Activated CD4-positive, alpha-beta memory T cell treated with anti-CD3 and anti-CD28 coated beads, Interleukin-2, amount 10 ng/mL, durations not matched to agents 7 days and 5 days (primary cell): ENCODE results near the gene SEBOX. TPM values are rescaled to one million over a fixed set of nuclear protein-coding genes. Genes with fewer than 3 reads are reported as not detected.
"Not testable (repeated sequence)": the region's sequence is repeated elsewhere in the genome, so short reads cannot be mapped to it uniquely, and the experiment has no call there.

Experiments used
- CTCF ChIA-PET: fragments of 350-600 bp; sonication (Branson Sonifier 250); formaldehyde crosslinking; loops from one replicate; lab custom pipeline; 2021; ENCODE audit warnings: antibody characterized with exemption, inconsistent platforms; lab: Charles Lee
- POLR2A ChIA-PET: fragments of 350-600 bp; sonication (Branson Sonifier 250); formaldehyde crosslinking; loops from one replicate; lab custom pipeline; 2021; ENCODE audit warnings: antibody characterized with exemption; lab: Charles Lee
- DNase-seq: peaks from one replicate; pipeline ENCODE4 v3.0.0-alpha.2; 2020
- H3K27ac Mint-ChIP-seq: one replicate; pipeline ENCODE4 v1.8.0; 2021; ENCODE audit warnings: mild to moderate bottlenecking, mixed read lengths
- H3K27me3 Mint-ChIP-seq: one replicate; pipeline ENCODE4 v1.8.0; 2021; ENCODE audit warnings: mixed read lengths
- H3K36me3 Mint-ChIP-seq: one replicate; pipeline ENCODE4 v1.8.0; 2021; ENCODE audit warnings: low read depth, mixed read lengths
- H3K4me1 Mint-ChIP-seq: one replicate; pipeline ENCODE4 v1.8.0; 2021; ENCODE audit warnings: mixed read lengths
- H3K4me3 Mint-ChIP-seq: one replicate; pipeline ENCODE4 v1.8.0; 2021; ENCODE audit warnings: mild to moderate bottlenecking, mixed read lengths
- H3K9me3 Mint-ChIP-seq: one replicate; pipeline ENCODE4 v1.8.0; 2021; ENCODE audit warnings: mixed read lengths
- total RNA-seq, 2 experiments: library from RNA; stranded (reverse); gene quantifications; one replicate each; pipeline ENCODE4 v1.2.3, GENCODE V29; 2021

The SEBOX gene
- total RNA-seq, 2 experiments from 2014 or later, result not detected

GRCh38 chr17:28343491-28343932, 21.5 kb downstream of the SEBOX start:
- POLR2A ChIA-PET, result interaction anchor here (2.8 to 5.8 kb wide), 2 partner anchors 8 to 14 kb away, joined by 19 to 35 read pairs; partner anchors contain the start of genes IFT20, POLDIP2 and TNFAIP1
- H3K4me1 Mint-ChIP-seq, result peaks cover 2% of the 10 kb centered on the region
- no peaks in the 10 kb centered on the region for H3K27me3 Mint-ChIP-seq
- H3K27ac Mint-ChIP-seq, result no peak overlapping the region
- no peaks in the 10 kb centered on the region for H3K9me3 Mint-ChIP-seq
- peaks cover 65% of the 10 kb centered on the region for H3K36me3 Mint-ChIP-seq
- H3K4me3 Mint-ChIP-seq, result no peak overlapping the region
- no peak for DNase-seq
- CTCF ChIA-PET, result no interaction called here

- CTCF ChIA-PET, result no interaction called here
- Mint-ChIP-seq H3K27me3 (no peaks in the 10 kb centered on the region), H3K36me3 (peaks cover 61% of the 10 kb centered on the region), H3K4me3 (no peak overlapping the region), H3K4me1 (peaks cover 12% of the 10 kb centered on the region), H3K9me3 (no peaks in the 10 kb centered on the region), H3K27ac (no peak overlapping the region)
- DNase-seq, result no peak
- POLR2A ChIA-PET, result interaction anchor here (2.8 kb wide), 1 partner anchor 15 kb away, joined by 19 read pairs; the partner anchor contains the start of gene POLDIP2
These were observed 22.7 kb downstream of the SEBOX start for GRCh38 chr17:28342313-28342712.

DNA sequence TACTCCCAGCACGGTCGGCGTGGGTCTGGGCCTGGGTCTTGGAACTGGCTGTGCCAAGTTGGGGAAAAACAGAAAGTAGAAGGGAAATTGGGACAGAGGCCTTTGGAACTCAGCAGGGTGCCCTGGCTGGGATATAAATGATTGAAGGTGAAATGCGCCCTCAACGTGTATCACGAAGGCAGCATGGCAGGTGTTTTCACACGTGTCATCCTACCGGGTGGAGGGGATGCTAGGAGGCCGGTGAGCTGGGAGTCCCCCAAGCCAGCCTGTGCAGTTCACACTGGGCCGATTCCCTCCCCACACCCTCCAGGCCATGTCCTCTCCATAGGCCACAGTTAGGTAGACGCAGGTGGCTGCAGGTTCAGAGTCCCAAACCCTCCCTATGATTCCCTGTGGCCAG, 23.5 kb downstream of the SEBOX start:
- Mint-ChIP-seq H3K36me3 (peaks cover 56% of the 10 kb centered on the region), H3K4me1 (peaks cover 20% of the 10 kb centered on the region), H3K9me3 (no peaks in the 10 kb centered on the region), H3K4me3 (no peak overlapping the region), H3K27ac (no peak overlapping the region), H3K27me3 (no peaks in the 10 kb centered on the region)
- no peak for DNase-seq
- CTCF ChIA-PET, result no interaction called here
- POLR2A ChIA-PET, result interaction anchor here (2.8 kb wide), 1 partner anchor 16 kb away, joined by 19 read pairs; the partner anchor contains the start of gene POLDIP2

DNA sequence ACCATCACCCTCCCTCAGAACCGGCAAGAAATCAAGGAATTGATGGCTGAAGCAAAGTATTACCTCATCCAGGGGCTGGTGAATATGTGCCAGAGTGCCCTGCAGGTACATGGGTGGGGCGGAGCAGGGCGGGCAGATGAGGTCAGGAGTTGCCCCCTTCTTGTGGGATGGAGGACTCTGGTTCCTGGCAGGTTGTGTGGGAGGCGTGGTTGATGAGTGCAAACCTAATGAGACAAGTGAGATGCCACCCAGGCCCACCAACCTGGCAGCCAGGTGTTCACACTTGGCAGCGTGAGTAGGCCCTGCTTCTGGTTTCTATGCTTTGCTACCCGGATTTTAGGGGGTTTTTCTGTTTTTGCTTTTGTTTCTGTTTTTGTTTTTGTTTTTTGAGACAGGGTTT, 24.6 kb downstream of the SEBOX start:
- Mint-ChIP-seq H3K36me3 (peaks cover 48% of the 10 kb centered on the region), H3K4me3 (no peak overlapping the region), H3K4me1 (peaks cover 24% of the 10 kb centered on the region), H3K27me3 (no peaks in the 10 kb centered on the region), H3K9me3 (no peaks in the 10 kb centered on the region), H3K27ac (no peak overlapping the region)
- DNase-seq, result no peak
- CTCF ChIA-PET, result no interaction called here
- POLR2A ChIA-PET, result no interaction called here

DNA sequence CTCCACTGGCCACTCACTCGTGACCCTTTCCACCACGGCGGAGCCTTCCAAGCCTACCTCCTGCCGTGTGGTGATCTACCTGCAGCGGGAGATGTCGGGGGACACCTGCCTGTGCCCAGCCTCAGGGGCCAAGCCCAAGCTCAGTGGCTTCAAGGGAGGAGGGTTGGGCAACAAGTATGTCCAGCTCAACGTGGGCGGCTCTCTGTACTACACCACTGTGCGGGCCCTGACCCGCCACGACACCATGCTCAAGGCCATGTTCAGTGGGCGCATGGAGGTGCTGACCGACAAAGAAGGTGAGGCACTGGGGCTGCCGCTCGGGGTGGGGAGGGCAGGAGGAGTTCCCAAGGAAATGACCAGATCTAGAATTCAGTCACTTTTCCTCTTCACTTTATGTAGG, 25.6 kb downstream of the SEBOX start:
- no peaks in the 10 kb centered on the region for H3K27me3 Mint-ChIP-seq
- peaks cover 45% of the 10 kb centered on the region for H3K36me3 Mint-ChIP-seq
- ChIA-PET CTCF (interaction anchor here (0.7 kb wide), 1 partner anchor 48 kb away, joined by 3 read pairs; no protein-coding TSS in a partner anchor), POLR2A (no interaction called here)
- no peak overlapping the region for H3K27ac Mint-ChIP-seq
- no peak overlapping the region for H3K4me3 Mint-ChIP-seq
- H3K4me1 Mint-ChIP-seq, result peaks cover 32% of the 10 kb centered on the region
- H3K9me3 Mint-ChIP-seq, result no peaks in the 10 kb centered on the region
- no peak for DNase-seq

GRCh38 chr17:28338769-28339212, 26.2 kb downstream of the SEBOX start:
- DNase-seq, H3K9me3 Mint-ChIP-seq, H3K4me3 Mint-ChIP-seq, H3K27ac Mint-ChIP-seq, H3K27me3 Mint-ChIP-seq: not testable (repeated sequence)
- H3K4me1 Mint-ChIP-seq, result peaks cover 38% of the 10 kb centered on the region
- POLR2A ChIA-PET, result interaction anchor here (1.6 to 2.1 kb wide), 2 partner anchors 8 to 18 kb away, joined by 4 to 13 read pairs; partner anchors contain the start of gene POLDIP2
- CTCF ChIA-PET, result interaction anchor here (0.7 kb wide), 1 partner anchor 48 kb away, joined by 3 read pairs; no protein-coding TSS in a partner anchor
- peaks cover 38% of the 10 kb centered on the region for H3K36me3 Mint-ChIP-seq

DNA sequence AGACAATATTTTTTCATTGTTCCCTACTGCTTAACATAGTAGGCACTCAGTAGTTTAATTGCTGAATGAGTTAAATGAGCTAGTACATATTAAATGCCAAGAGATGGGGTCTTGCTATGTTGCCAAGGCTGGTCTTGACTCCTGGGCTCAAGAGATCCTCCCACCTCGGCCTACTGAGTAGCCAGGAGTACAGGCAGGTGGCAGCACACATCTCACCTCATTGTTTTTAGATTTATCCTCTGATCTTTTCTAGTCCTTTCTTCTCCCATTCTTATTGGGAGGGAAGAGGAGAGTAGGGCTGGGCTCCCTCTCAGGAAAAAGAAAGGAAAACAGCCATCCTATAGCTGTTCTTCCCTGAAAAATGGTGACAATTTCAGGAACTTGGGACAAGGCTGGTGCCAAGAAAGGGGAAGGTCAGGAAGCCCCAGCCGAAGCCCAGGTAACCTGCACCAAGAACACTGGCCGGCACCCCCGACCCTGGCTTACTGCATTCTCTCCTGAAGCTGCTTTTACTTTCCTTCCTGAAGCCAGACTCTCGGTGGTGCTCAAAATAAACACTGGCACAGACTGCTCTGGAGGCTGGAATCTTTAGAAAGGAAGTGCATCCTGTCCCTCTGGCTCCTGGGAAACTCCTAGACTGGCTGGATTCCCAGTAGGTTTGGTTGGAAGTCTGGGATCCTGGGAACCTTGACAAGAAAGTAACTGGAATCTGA, 26.8 kb downstream of the SEBOX start:
- peaks cover 35% of the 10 kb centered on the region for H3K36me3 Mint-ChIP-seq
- ChIA-PET CTCF (interaction anchor here (3.2 kb wide), 1 partner anchor 78 kb away, joined by 13 read pairs; no protein-coding TSS in a partner anchor), POLR2A (interaction anchor here (1.6 to 2.1 kb wide), 2 partner anchors 9 to 19 kb away, joined by 4 to 13 read pairs; partner anchors contain the start of gene POLDIP2)
- no peaks in the 10 kb centered on the region for H3K27me3 Mint-ChIP-seq
- peaks cover 41% of the 10 kb centered on the region for H3K4me1 Mint-ChIP-seq
- no peak overlapping the region for H3K27ac Mint-ChIP-seq
- no peaks in the 10 kb centered on the region for H3K9me3 Mint-ChIP-seq
- DNase-seq, result no peak
- H3K4me3 Mint-ChIP-seq, result peak overlapping the region; percentile 98

- peak; percentile 35 for DNase-seq
- H3K27me3 Mint-ChIP-seq, result no peaks in the 10 kb centered on the region
- ChIA-PET CTCF (interaction anchor here (0.7 to 3.9 kb wide), 11 partner anchors 11 to 529 kb away, joined by 3 to 36 read pairs (median 3); partner anchors contain the start of genes ALDOC, LYRM9, POLDIP2 and RPL23A), POLR2A (interaction anchor here (0.8 to 3.8 kb wide), 18 partner anchors 10 to 1043 kb away, joined by 3 to 91 read pairs (median 7); partner anchors contain the start of genes PHF12, PIGS, POLDIP2 and SARM1)
- H3K4me1 Mint-ChIP-seq, result peaks cover 46% of the 10 kb centered on the region
- peak overlapping the region; percentile 98 for H3K4me3 Mint-ChIP-seq
- peak overlapping the region; percentile 95 for H3K27ac Mint-ChIP-seq
- H3K36me3 Mint-ChIP-seq, result peaks cover 21% of the 10 kb centered on the region
- no peaks in the 10 kb centered on the region for H3K9me3 Mint-ChIP-seq
These were observed 28.8 kb downstream of the SEBOX start for GRCh38 chr17:28335959-28336871.

- Mint-ChIP-seq H3K4me1 (peaks cover 46% of the 10 kb centered on the region), H3K9me3 (no peaks in the 10 kb centered on the region), H3K27me3 (no peaks in the 10 kb centered on the region), H3K27ac (peak within 1 kb of the TSS; percentile 95), H3K4me3 (peak within 1 kb of the TSS; percentile 98), H3K36me3 (peaks cover 17% of the 10 kb centered on the region)
- POLR2A ChIA-PET, result interaction anchor here (0.8 to 3.8 kb wide), 18 partner anchors 9 to 1042 kb away, joined by 3 to 91 read pairs (median 7); partner anchors contain the start of genes PHF12, PIGS, POLDIP2 and SARM1
- CTCF ChIA-PET, result interaction anchor here (0.7 to 3.9 kb wide), 12 partner anchors 10 to 528 kb away, joined by 3 to 36 read pairs (median 3); partner anchors contain the start of genes ALDOC, LYRM9, POLDIP2 and RPL23A
- peak; percentile 99 for DNase-seq
These were observed 29.6 kb downstream of the SEBOX start, which contains the start of the genes IFT20 and TNFAIP1 for GRCh38 chr17:28335201-28335958. Gene IFT20, minus strand, starts transcription at chr17:28335472. Its CDS starts 3,487 bp downstream, at chr17:28331985. Gene TNFAIP1, plus strand, starts transcription at chr17:28335761. Its CDS starts 3,761 bp downstream, at chr17:28339522.

GRCh38 chr17:28334666-28335200, 30.3 kb downstream of the SEBOX start:
- DNase-seq, result no peak
- Mint-ChIP-seq H3K27ac (peak overlapping the region; percentile 95), H3K9me3 (no peaks in the 10 kb centered on the region), H3K27me3 (no peaks in the 10 kb centered on the region), H3K36me3 (peaks cover 14% of the 10 kb centered on the region), H3K4me3 (peak overlapping the region; percentile 98), H3K4me1 (peaks cover 46% of the 10 kb centered on the region)
- ChIA-PET POLR2A (interaction anchor here (1.0 to 3.8 kb wide), 13 partner anchors 9 to 1041 kb away, joined by 3 to 91 read pairs (median 8); partner anchors contain the start of genes PIGS, POLDIP2, SARM1 and SDF2), CTCF (interaction anchor here (0.8 to 3.9 kb wide), 9 partner anchors 9 to 527 kb away, joined by 3 to 36 read pairs (median 6); partner anchors contain the start of genes POLDIP2, RPL23A and TMEM97)

DNA sequence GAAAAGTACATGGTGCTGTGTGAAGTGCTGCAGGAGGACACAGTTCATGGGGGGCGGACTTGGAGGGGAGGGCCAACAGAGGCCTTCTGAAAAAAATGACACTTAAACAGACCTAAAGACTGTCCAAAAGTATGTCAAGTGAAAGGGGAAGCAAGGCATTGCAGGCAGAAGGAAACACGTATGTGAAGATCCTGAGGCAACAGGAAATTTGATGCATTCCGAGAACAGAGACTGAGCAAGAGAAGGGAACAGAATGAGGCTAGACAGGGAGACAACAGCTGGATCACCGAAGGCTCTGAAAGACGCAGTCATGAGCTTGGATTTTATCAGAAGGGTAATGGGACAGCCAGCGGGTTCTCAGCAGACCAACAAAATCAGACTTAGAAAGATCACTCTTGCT, 30.8 kb downstream of the SEBOX start:
- Mint-ChIP-seq H3K27ac (peak overlapping the region; percentile 9), H3K27me3 (no peaks in the 10 kb centered on the region), H3K36me3 (peaks cover 9% of the 10 kb centered on the region), H3K4me1 (peaks cover 46% of the 10 kb centered on the region), H3K4me3 (peak overlapping the region; percentile 98), H3K9me3 (no peaks in the 10 kb centered on the region)
- ChIA-PET POLR2A (interaction anchor here (2.2 to 3.8 kb wide), 5 partner anchors 8 to 37 kb away, joined by 8 to 91 read pairs (median 29); partner anchors contain the start of genes POLDIP2, SARM1, TMEM97 and VTN), CTCF (interaction anchor here (1.2 to 3.9 kb wide), 2 partner anchors 16 to 24 kb away, joined by 5 to 36 read pairs; partner anchors contain the start of gene POLDIP2)
- no peak for DNase-seq
